ENCODE data around the gene CCDC57.

Gene CCDC57

GRCh38 chr17:82227629-82228277 lies 15.1 kb upstream of the CCDC57 start:
- DNase-seq (ENCODE audit: extremely low spot score, insufficient read length, low read depth): no peak
- no peak for FAIRE-seq

- FAIRE-seq (no peak), DNase-seq (ENCODE audit: extremely low spot score, insufficient read length, low read depth) (no peak)
These were observed 14.4 kb upstream of the CCDC57 start for GRCh38 chr17:82226809-82227628.

- DNase-seq (ENCODE audit: extremely low spot score, insufficient read length, low read depth): no peak
- no peak for FAIRE-seq
These were observed 13.6 kb upstream of the CCDC57 start for GRCh38 chr17:82226146-82226808.

GRCh38 chr17:82225368-82226029 lies 12.9 kb upstream of the CCDC57 start:
- DNase-seq (ENCODE audit: extremely low spot score, insufficient read length, low read depth): no peak
- FAIRE-seq: no peak

- FAIRE-seq: no peak
- DNase-seq (ENCODE audit: extremely low spot score, insufficient read length, low read depth): no peak
These were observed 12.0 kb upstream of the CCDC57 start for GRCh38 chr17:82224666-82225065.

GRCh38 chr17:82223517-82223916 lies 10.9 kb upstream of the CCDC57 start:
- DNase-seq (ENCODE audit: extremely low spot score, insufficient read length, low read depth) (no peak), FAIRE-seq (no peak)

- FAIRE-seq (no peak), DNase-seq (ENCODE audit: extremely low spot score, insufficient read length, low read depth) (no peak)
These were observed 10.2 kb upstream of the CCDC57 start for GRCh38 chr17:82222816-82223215.

- DNase-seq (ENCODE audit: extremely low spot score, insufficient read length, low read depth) (no peak), FAIRE-seq (no peak)
These were observed 8.8 kb upstream of the CCDC57 start for GRCh38 chr17:82221341-82221902.

- DNase-seq (ENCODE audit: extremely low spot score, insufficient read length, low read depth): no peak
- FAIRE-seq: no peak
These were observed 7.4 kb upstream of the CCDC57 start for GRCh38 chr17:82219753-82220709.

GRCh38 chr17:82219083-82219482 lies 6.4 kb upstream of the CCDC57 start:
- FAIRE-seq (no peak), DNase-seq (ENCODE audit: extremely low spot score, insufficient read length, low read depth) (no peak)

GRCh38 chr17:82218349-82219075 lies 5.9 kb upstream of the CCDC57 start:
- FAIRE-seq (no peak), DNase-seq (ENCODE audit: extremely low spot score, insufficient read length, low read depth) (no peak)

- FAIRE-seq (no peak), DNase-seq (ENCODE audit: extremely low spot score, insufficient read length, low read depth) (no peak)
These were observed 5.0 kb upstream of the CCDC57 start for GRCh38 chr17:82217530-82218204.

GRCh38 chr17:82217120-82217529 lies 4.5 kb upstream of the CCDC57 start:
- no peak for DNase-seq (ENCODE audit: extremely low spot score, insufficient read length, low read depth)
- FAIRE-seq: no peak

GRCh38 chr17:82216301-82217119 lies 3.9 kb upstream of the CCDC57 start:
- peak; percentile 82 for FAIRE-seq
- DNase-seq (ENCODE audit: extremely low spot score, insufficient read length, low read depth): no peak

GRCh38 chr17:82215972-82216300 lies 3.3 kb upstream of the CCDC57 start:
- FAIRE-seq (no peak), DNase-seq (ENCODE audit: extremely low spot score, insufficient read length, low read depth) (no peak)

- no peak for DNase-seq (ENCODE audit: extremely low spot score, insufficient read length, low read depth)
- FAIRE-seq: no peak
These were observed 2.7 kb upstream of the CCDC57 start for GRCh38 chr17:82215095-82215971.
